Liver (tissue), 9 donors: ENCODE data around the gene FUCA2. TPM values are rescaled to one million over a fixed set of nuclear protein-coding genes. Genes with fewer than 3 reads are reported as not detected.

Experiments
- DNase-seq: peaks from one replicate; pipeline ENCODE4 v3.0.0-alpha.2; 2017; ENCODE audit warnings: low spot score
- H3K27ac ChIP-seq, 2 donors: one replicate each; pipeline ENCODE4 v1.7.0; 2013; ENCODE audit warnings: inconsistent platforms in 2 of 2, low read length in 2 of 2, control low read depth in 1 of 2, low read depth in 1 of 2, mild to moderate bottlenecking in 1 of 2
- H3K27me3 ChIP-seq, 4 donors: one replicate each; pipeline versions ENCODE4 v1.6.1 to v1.7.0; 2013; ENCODE audit warnings: low read length in 3 of 4, inconsistent platforms in 1 of 4, mild to moderate bottlenecking in 1 of 4, moderate library complexity in 1 of 4; ENCODE audit not compliant: control insufficient read depth in 4 of 4, insufficient read depth in 4 of 4
- H3K36me3 ChIP-seq, 4 donors: one replicate each; pipeline versions ENCODE4 v1.6.1 to v1.7.0; 2013; ENCODE audit warnings: low read length in 3 of 4, mild to moderate bottlenecking in 3 of 4, low read depth in 1 of 4, moderate library complexity in 1 of 4; ENCODE audit not compliant: control insufficient read depth in 4 of 4, insufficient read depth in 3 of 4
- H3K4me1 ChIP-seq, 4 donors: one replicate each; pipeline versions ENCODE4 v1.6.1 to v1.7.0; 2013; ENCODE audit warnings: low read length in 3 of 4, mild to moderate bottlenecking in 3 of 4, moderate library complexity in 1 of 4; ENCODE audit not compliant: control insufficient read depth in 4 of 4, insufficient read depth in 4 of 4
- H3K4me3 ChIP-seq, 3 donors: one replicate each; pipeline versions ENCODE4 v1.6.1 to v1.7.0; 2013; ENCODE audit warnings: low read length in 3 of 3, control low read depth in 1 of 3, low read depth in 1 of 3, mild to moderate bottlenecking in 1 of 3
- H3K9ac ChIP-seq, 2 donors: one replicate each; pipeline ENCODE4 v1.7.0; 2013; ENCODE audit warnings: low read length in 2 of 2, mild to moderate bottlenecking in 2 of 2, moderate library complexity in 2 of 2, control low read depth in 1 of 2, low read depth in 1 of 2
- H3K9me3 ChIP-seq, 4 donors: one replicate each; pipeline versions ENCODE4 v1.6.1 to v1.7.0; 2013; ENCODE audit warnings: low read length in 3 of 4; ENCODE audit not compliant: control insufficient read depth in 4 of 4
- ATF3 ChIP-seq: IDR thresholded peaks from 2 replicates; pipeline ENCODE4 v1.6.1; 2016; ENCODE audit warnings: antibody characterized with exemption
- CTCF ChIP-seq: fragments of 150-350 bp; IDR thresholded peaks from 2 replicates; pipeline ENCODE4 v1.5.1; 2017; ENCODE audit warnings: improper control_type of control experiment, low read depth, low read length; ENCODE audit not compliant: missing input control
- FOXA1 ChIP-seq: IDR thresholded peaks from 2 replicates; pipeline ENCODE4 v1.6.1; 2016; ENCODE audit warnings: antibody characterized with exemption
- FOXA2 ChIP-seq: IDR thresholded peaks from 2 replicates; pipeline ENCODE4 v1.6.1; 2016; ENCODE audit warnings: antibody characterized with exemption
- GABPA ChIP-seq, 2 donors: IDR thresholded peaks in 1 of 2; conservative IDR thresholded peaks in 1 of 2; 2 replicates each; pipeline ENCODE4 v1.6.1; 2016; ENCODE audit warnings: antibody characterized with exemption in 2 of 2, mild to moderate bottlenecking in 1 of 2, moderate library complexity in 1 of 2
- HNF4A ChIP-seq, 2 donors: conservative IDR thresholded peaks; 2 replicates each; pipeline ENCODE4 v1.6.1; 2016; ENCODE audit warnings: antibody characterized with exemption in 2 of 2, mild to moderate bottlenecking in 2 of 2
- HNF4G ChIP-seq: IDR thresholded peaks from 2 replicates; pipeline ENCODE4 v1.6.1; 2016; ENCODE audit warnings: antibody characterized with exemption
- JUND ChIP-seq, 2 donors: IDR thresholded peaks; 2 replicates each; pipeline ENCODE4 v1.6.1; 2016; ENCODE audit warnings: antibody characterized with exemption in 2 of 2
- MAX ChIP-seq: IDR thresholded peaks from 2 replicates; pipeline ENCODE4 v1.6.1; 2016; ENCODE audit warnings: antibody characterized with exemption
- NR2F2 ChIP-seq: IDR thresholded peaks from 2 replicates; pipeline ENCODE4 v1.6.1; 2016; ENCODE audit warnings: antibody characterized with exemption
- RAD21 ChIP-seq, 2 donors: IDR thresholded peaks; 2 replicates each; pipeline ENCODE4 v1.6.1; 2016; ENCODE audit warnings: antibody characterized with exemption in 2 of 2, mild to moderate bottlenecking in 2 of 2
- REST ChIP-seq: IDR thresholded peaks from 2 replicates; pipeline ENCODE4 v1.6.1; 2016; ENCODE audit warnings: antibody characterized with exemption, mild to moderate bottlenecking
- RXRA ChIP-seq, 2 donors: IDR thresholded peaks; 2 replicates each; pipeline ENCODE4 v1.6.1; 2017 to 2018; ENCODE audit warnings: antibody characterized with exemption in 2 of 2, mild to moderate bottlenecking in 1 of 2
- SP1 ChIP-seq: IDR thresholded peaks from 2 replicates; pipeline ENCODE4 v1.6.1; 2018; ENCODE audit warnings: antibody characterized with exemption, mild to moderate bottlenecking
- TAF1 ChIP-seq: conservative IDR thresholded peaks from 2 replicates; pipeline ENCODE4 v1.6.1; 2016; ENCODE audit warnings: antibody characterized with exemption, mild to moderate bottlenecking
- YY1 ChIP-seq: IDR thresholded peaks from 2 replicates; pipeline ENCODE4 v1.6.1; 2016; ENCODE audit warnings: antibody characterized with exemption, mild to moderate bottlenecking
- ZBTB33 ChIP-seq: IDR thresholded peaks from 2 replicates; pipeline ENCODE4 v1.6.1; 2016; ENCODE audit warnings: antibody characterized with exemption
- WGBS: extraction: QIAGEN DNeasy Blood & Tissue Kit; methylation state at CpG from one replicate; pipeline ENCODE4 v1.1.7; 2013; 5-methylcytosine and 5-hydroxymethylcytosine counted together
- polyA plus RNA-seq, 2 donors: library from polyadenylated mRNA; stranded (reverse) in 1 of 2; unstranded in 1 of 2; fragments of 200-250 nt in 1 of 2; fragments of >200 nt in 1 of 2; fragmentation: Nextera tagmentation in 1 of 2; extraction: Ambion mirVana in 1 of 2; gene quantifications; one replicate each; pipeline versions ENCODE4 v1.2.1 to v1.2.3, GENCODE V29; 2013 to 2015
- total RNA-seq, 2 donors: library from RNA; depleted of rRNA; stranded (reverse); fragments of >200 nt; gene quantifications; one replicate each; pipeline ENCODE4 v1.2.3, GENCODE V29; 2014
- donor health status: healthy.
- donor health status: healthy.
- donor health status: healthy.
- donor health status: healthy.
- donor health status: healthy.

Gene FUCA2
- total and polyA plus RNA-seq, 4 donors: 22.4 to 44.5 (median 35.1) TPM

- no peak overlapping the region for H3K4me3 ChIP-seq
- H3K27ac ChIP-seq: no peak overlapping the region
- H3K4me1 ChIP-seq: no peaks in the 10 kb centered on the region
- WGBS: 93% methylated on average over 6 of the region's 6 CpGs
- TF ChIP-seq YY1 (no peak), FOXA1 (no peak), NR2F2 (no peak), GABPA (IDR thresholded peaks at IDR 0.05 in 1 of 2, conservative IDR thresholded peaks at IDR 0.05 in 1 of 2) (no peak), JUND (IDR thresholded peaks at IDR 0.05) (no peak), ZBTB33 (no peak), RAD21 (IDR thresholded peaks at IDR 0.05) (no peak), FOXA2 (no peak), CTCF (no peak), REST (no peak), SP1 (no peak), RXRA (IDR thresholded peaks at IDR 0.05) (no peak), HNF4A (conservative IDR thresholded peaks at IDR 0.05) (no peak), TAF1 (no peak), ATF3 (no peak), MAX (no peak), HNF4G (no peak)
- DNase-seq: no peak
- no peaks in the 10 kb centered on the region for H3K27me3 ChIP-seq
- H3K36me3 ChIP-seq: no peaks in the 10 kb centered on the region
- no peaks in the 10 kb centered on the region for H3K9me3 ChIP-seq
- no peak overlapping the region for H3K9ac ChIP-seq
These were observed 45.0 kb upstream of the FUCA2 start for GRCh38 chr6:143556529-143556928.

- WGBS: 80% methylated on average over 3 of the region's 3 CpGs
- H3K27ac ChIP-seq: no peak overlapping the region
- no peak for DNase-seq
- H3K9me3 ChIP-seq: no peaks in the 10 kb centered on the region
- no peak overlapping the region for H3K9ac ChIP-seq
- no peaks in the 10 kb centered on the region for H3K36me3 ChIP-seq
- H3K27me3 ChIP-seq: no peaks in the 10 kb centered on the region
- H3K4me1 ChIP-seq: no peaks in the 10 kb centered on the region
- H3K4me3 ChIP-seq: no peak overlapping the region
- TF ChIP-seq ZBTB33 (no peak), HNF4A (conservative IDR thresholded peaks at IDR 0.05) (no peak), FOXA2 (no peak), YY1 (no peak), CTCF (no peak), SP1 (no peak), RAD21 (IDR thresholded peaks at IDR 0.05) (no peak), TAF1 (no peak), MAX (no peak), JUND (IDR thresholded peaks at IDR 0.05) (no peak)
These were observed 44.1 kb upstream of the FUCA2 start for GRCh38 chr6:143555582-143555981.
